Neutrophil (primary cell): Measurements from ENCODE around the gene SH3BGRL3.

Experiments
- H3K27ac ChIP-seq: fragments of 200-600 bp; sonication (generic); 2 replicates; pipeline ENCODE4 v1.5.1; 2016; ENCODE audit warnings: mild to moderate bottlenecking, moderate library complexity
- H3K27me3 ChIP-seq: fragments of 200-600 bp; sonication (generic); 2 replicates; pipeline ENCODE4 v1.6.0; 2016; ENCODE audit warnings: mild to moderate bottlenecking
- H3K36me3 ChIP-seq: fragments of 200-600 bp; sonication (generic); 2 replicates; pipeline ENCODE4 v1.5.1; 2017
- H3K4me1 ChIP-seq, 2 experiments: fragments of 200-600 bp in 1 of 2; sonication (generic) in 1 of 2; 1 replicate in 1 of 2; 2 replicates in 1 of 2; pipeline versions ENCODE4 v1.5.1 to v1.6.1; 2013 to 2016; ENCODE audit warnings: low read depth in 1 of 2, low read length in 1 of 2, mild to moderate bottlenecking in 1 of 2, moderate library complexity in 1 of 2; ENCODE audit not compliant: control insufficient read depth in 1 of 2, insufficient read depth in 1 of 2
- H3K4me3 ChIP-seq, 2 experiments: fragments of 200-600 bp in 1 of 2; sonication (generic) in 1 of 2; 1 replicate in 1 of 2; 2 replicates in 1 of 2; pipeline ENCODE4 v1.5.1; 2013 to 2016; ENCODE audit warnings: low read depth in 1 of 2, low read length in 1 of 2, mild to moderate bottlenecking in 1 of 2, moderate library complexity in 1 of 2
- H3K9me3 ChIP-seq: fragments of 200-600 bp; sonication (generic); 2 replicates; pipeline ENCODE4 v1.5.1; 2016
- CTCF ChIP-seq: fragments of 200-600 bp; sonication (generic); IDR thresholded peaks from 2 replicates; pipeline ENCODE4 v1.5.1; 2016; ENCODE audit warnings: antibody characterized with exemption

SH3BGRL3 gene

GRCh38 chr1:26278724-26279455, 996 bp upstream of the SH3BGRL3 start:
- H3K9me3 ChIP-seq = no peaks in the 10 kb centered on the region
- H3K27ac ChIP-seq = peak overlapping the region; percentile 100
- no peak for TF ChIP-seq CTCF
- H3K27me3 ChIP-seq = no peaks in the 10 kb centered on the region
- peaks cover 32% of the 10 kb centered on the region for H3K36me3 ChIP-seq
- peak overlapping the region; percentile 83 to 97 for H3K4me3 ChIP-seq
- H3K4me1 ChIP-seq = peaks cover 69 to 86% of the 10 kb centered on the region in 2 experiments

- peaks cover 65 to 84% of the 10 kb centered on the region in 2 experiments for H3K4me1 ChIP-seq
- H3K9me3 ChIP-seq = no peaks in the 10 kb centered on the region
- TF ChIP-seq CTCF = no peak
- peak overlapping the region; percentile 83 to 97 for H3K4me3 ChIP-seq
- peak overlapping the region; percentile 100 for H3K27ac ChIP-seq
- H3K36me3 ChIP-seq = peaks cover 42% of the 10 kb centered on the region
- H3K27me3 ChIP-seq = no peaks in the 10 kb centered on the region
These were observed 602 bp downstream of the SH3BGRL3 start for GRCh38 chr1:26280333-26281042.

- TF ChIP-seq CTCF = no peak
- Histone ChIP-seq H3K27ac (peak overlapping the region; percentile 100), H3K4me1 (peaks cover 65 to 84% of the 10 kb centered on the region in 2 experiments), H3K27me3 (no peaks in the 10 kb centered on the region), H3K4me3 (peak overlapping the region; percentile 83 to 97), H3K9me3 (no peaks in the 10 kb centered on the region), H3K36me3 (peaks cover 42% of the 10 kb centered on the region)
These were observed 1.4 kb downstream of the SH3BGRL3 start for GRCh38 chr1:26281091-26281958.

- Histone ChIP-seq H3K27ac (peak overlapping the region; percentile 100), H3K4me3 (peak overlapping the region in 1 of 2 experiments; percentile 97), H3K27me3 (no peaks in the 10 kb centered on the region), H3K4me1 (peaks cover 65 to 84% of the 10 kb centered on the region in 2 experiments), H3K36me3 (peaks cover 42% of the 10 kb centered on the region), H3K9me3 (no peaks in the 10 kb centered on the region)
- no peak for TF ChIP-seq CTCF
These were observed 2.1 kb downstream of the SH3BGRL3 start for GRCh38 chr1:26281971-26282370.

- Histone ChIP-seq H3K4me1 (peaks cover 70 to 86% of the 10 kb centered on the region in 2 experiments), H3K27me3 (no peaks in the 10 kb centered on the region), H3K27ac (peak overlapping the region; percentile 100), H3K9me3 (no peaks in the 10 kb centered on the region), H3K36me3 (peaks cover 42% of the 10 kb centered on the region), H3K4me3 (no peak overlapping the region)
- TF ChIP-seq CTCF = no peak
These were observed 2.6 kb downstream of the SH3BGRL3 start for GRCh38 chr1:26282401-26282918.
